Effector memory CD4-positive, alpha-beta T cell (primary cell): ENCODE data around the gene PRTG.
"Not testable (repeated sequence)": the region's sequence is repeated elsewhere in the genome, so short reads cannot be mapped to it uniquely, and the experiment has no call there.

Experiments
- DNase-seq, 3 donors: peaks; one replicate each; pipeline ENCODE4 v3.0.0-alpha.2; 2020
- H3K27ac ChIP-seq: 2 replicates; pipeline ENCODE4 v1.7.0; 2013; ENCODE audit warnings: mild to moderate bottlenecking, low read length, moderate library complexity; ENCODE audit not compliant: insufficient read depth, poor library complexity, severe bottlenecking
- H3K27me3 ChIP-seq: replicated peaks from 2 replicates; pipeline ENCODE4 v1.7.0; 2013; ENCODE audit warnings: mild to moderate bottlenecking, low read length; ENCODE audit not compliant: insufficient read depth, control insufficient read depth, poor library complexity, severe bottlenecking
- H3K36me3 ChIP-seq: 2 replicates; pipeline ENCODE4 v1.7.0; 2013; ENCODE audit warnings: mild to moderate bottlenecking, low read length, moderate library complexity; ENCODE audit not compliant: control insufficient read depth, insufficient read depth
- H3K4me1 ChIP-seq: 2 replicates; pipeline ENCODE4 v1.7.0; 2013; ENCODE audit warnings: low read length, mild to moderate bottlenecking; ENCODE audit not compliant: control insufficient read depth, insufficient read depth, poor library complexity, severe bottlenecking
- H3K4me3 ChIP-seq: 2 replicates; pipeline ENCODE4 v1.7.0; 2013; ENCODE audit warnings: low read length, low read depth, mild to moderate bottlenecking; ENCODE audit not compliant: insufficient read depth, poor library complexity, severe bottlenecking
- H3K9me3 ChIP-seq: 2 replicates; pipeline ENCODE4 v1.7.0; 2013; ENCODE audit warnings: mild to moderate bottlenecking, low read length, moderate library complexity; ENCODE audit not compliant: control insufficient read depth
- total RNA-seq, 3 donors: gene quantifications; one replicate each; lab custom pipeline; 2026; lab: John Stamatoyannopoulos, UW

PRTG gene, protein sequence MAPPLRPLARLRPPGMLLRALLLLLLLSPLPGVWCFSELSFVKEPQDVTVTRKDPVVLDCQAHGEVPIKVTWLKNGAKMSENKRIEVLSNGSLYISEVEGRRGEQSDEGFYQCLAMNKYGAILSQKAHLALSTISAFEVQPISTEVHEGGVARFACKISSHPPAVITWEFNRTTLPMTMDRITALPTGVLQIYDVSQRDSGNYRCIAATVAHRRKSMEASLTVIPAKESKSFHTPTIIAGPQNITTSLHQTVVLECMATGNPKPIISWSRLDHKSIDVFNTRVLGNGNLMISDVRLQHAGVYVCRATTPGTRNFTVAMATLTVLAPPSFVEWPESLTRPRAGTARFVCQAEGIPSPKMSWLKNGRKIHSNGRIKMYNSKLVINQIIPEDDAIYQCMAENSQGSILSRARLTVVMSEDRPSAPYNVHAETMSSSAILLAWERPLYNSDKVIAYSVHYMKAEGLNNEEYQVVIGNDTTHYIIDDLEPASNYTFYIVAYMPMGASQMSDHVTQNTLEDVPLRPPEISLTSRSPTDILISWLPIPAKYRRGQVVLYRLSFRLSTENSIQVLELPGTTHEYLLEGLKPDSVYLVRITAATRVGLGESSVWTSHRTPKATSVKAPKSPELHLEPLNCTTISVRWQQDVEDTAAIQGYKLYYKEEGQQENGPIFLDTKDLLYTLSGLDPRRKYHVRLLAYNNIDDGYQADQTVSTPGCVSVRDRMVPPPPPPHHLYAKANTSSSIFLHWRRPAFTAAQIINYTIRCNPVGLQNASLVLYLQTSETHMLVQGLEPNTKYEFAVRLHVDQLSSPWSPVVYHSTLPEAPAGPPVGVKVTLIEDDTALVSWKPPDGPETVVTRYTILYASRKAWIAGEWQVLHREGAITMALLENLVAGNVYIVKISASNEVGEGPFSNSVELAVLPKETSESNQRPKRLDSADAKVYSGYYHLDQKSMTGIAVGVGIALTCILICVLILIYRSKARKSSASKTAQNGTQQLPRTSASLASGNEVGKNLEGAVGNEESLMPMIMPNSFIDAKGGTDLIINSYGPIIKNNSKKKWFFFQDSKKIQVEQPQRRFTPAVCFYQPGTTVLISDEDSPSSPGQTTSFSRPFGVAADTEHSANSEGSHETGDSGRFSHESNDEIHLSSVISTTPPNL
- 0 to 0.17 (median 0) reads per million in 3 donors for total RNA-seq

DNA sequence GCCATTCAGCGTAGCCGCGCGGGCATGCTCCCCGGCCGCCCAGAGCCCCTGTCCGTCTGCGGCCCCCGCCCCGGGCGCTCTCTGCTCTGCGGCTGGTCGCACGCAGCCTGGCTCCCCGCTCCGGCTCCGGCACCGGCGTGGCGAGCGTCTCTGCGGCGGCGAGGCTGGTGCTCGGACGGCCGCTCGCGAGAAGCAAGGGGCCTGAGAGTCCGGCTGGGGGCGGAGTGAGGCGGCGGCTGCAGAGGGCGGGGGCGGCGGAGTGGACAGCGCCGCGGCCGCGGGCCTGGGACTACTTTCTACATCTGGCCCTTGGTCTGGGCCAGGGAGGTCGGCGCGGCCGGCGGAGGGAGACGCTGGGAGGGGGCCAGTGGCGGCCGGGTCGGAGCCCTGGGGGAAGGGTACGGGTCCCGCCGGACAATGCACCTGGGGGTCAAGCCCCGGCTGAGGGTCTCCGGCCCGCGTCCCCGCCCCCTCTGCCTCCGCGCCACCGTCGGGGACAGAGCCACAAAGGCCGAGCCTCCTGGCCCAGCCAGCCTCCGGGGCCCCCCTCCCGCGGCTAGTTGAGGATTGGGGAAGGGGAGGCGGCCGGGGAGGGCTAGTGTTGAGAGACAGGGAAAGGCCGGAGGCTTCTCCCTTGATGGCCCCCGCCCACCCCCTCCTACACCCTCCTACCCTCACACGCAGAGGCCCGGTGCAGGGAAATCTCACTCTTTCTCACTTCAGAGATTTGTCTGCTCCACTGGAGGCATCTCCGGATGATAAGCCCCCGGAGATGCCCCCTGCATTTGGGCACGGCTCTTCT, at the start of gene PRTG:
TSS of gene PRTG (minus strand) at position 226 of the 802 bp plus-strand sequence. CDS start at position 5, 221 bp downstream.
- Histone ChIP-seq H3K27ac (no peak within 1 kb of the TSS), H3K27me3 (peaks cover 37% of the 10 kb centered on the region)
- DNase-seq = no peak

DNA sequence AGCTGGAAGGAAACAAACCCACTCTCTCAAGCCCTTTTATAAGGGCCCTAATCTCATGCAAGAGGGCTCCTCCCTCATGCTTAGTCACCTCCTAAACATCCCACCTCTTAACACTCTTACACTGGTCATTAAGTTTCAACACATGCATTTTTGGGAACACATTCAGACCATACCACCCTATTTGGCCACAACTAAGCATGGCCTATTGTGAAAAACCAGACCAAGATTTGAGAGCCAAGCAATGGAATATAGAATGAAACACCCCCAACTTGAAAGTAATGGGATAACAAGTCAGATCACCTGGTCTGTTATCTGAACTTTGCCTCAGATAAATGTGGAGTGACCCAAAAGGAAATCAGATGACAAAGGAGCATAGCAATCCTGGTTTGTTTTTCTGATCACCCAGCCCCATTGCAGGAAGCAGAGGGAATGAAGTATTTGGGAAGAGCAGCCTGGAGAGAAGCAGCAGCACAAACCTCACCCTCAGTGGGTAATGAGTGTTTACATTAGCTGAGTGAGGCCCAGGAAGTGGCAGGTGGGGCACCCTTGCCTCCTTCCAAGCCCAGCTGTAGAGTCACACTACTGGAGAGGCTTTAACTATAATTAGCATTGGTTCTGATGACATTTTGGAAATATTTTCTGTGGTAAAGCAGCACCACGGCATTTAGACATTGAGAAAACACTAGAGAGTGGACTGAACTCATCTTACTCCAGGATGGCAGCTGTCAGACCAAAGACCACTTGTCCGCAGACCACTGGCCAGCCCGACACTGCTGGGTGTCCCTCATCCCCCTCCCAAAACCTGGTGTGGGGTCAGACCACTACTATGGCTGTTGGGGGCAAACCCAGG, 48.8 kb upstream of the PRTG start:
- Histone ChIP-seq H3K27ac (no peak overlapping the region), H3K4me3 (no peak overlapping the region), H3K4me1 (no peaks in the 10 kb centered on the region), H3K36me3 (no peaks in the 10 kb centered on the region), H3K9me3 (no peaks in the 10 kb centered on the region), H3K27me3 (no peaks in the 10 kb centered on the region)
- DNase-seq = no peak

More for the DNA sequence above, at the start of gene PRTG:
- no peaks in the 10 kb centered on the region for H3K9me3 ChIP-seq
- no peaks in the 10 kb centered on the region for H3K36me3 ChIP-seq
- H3K4me1 ChIP-seq = peaks cover 6% of the 10 kb centered on the region
- H3K4me3 ChIP-seq = peak within 1 kb of the TSS; percentile 47

DNA sequence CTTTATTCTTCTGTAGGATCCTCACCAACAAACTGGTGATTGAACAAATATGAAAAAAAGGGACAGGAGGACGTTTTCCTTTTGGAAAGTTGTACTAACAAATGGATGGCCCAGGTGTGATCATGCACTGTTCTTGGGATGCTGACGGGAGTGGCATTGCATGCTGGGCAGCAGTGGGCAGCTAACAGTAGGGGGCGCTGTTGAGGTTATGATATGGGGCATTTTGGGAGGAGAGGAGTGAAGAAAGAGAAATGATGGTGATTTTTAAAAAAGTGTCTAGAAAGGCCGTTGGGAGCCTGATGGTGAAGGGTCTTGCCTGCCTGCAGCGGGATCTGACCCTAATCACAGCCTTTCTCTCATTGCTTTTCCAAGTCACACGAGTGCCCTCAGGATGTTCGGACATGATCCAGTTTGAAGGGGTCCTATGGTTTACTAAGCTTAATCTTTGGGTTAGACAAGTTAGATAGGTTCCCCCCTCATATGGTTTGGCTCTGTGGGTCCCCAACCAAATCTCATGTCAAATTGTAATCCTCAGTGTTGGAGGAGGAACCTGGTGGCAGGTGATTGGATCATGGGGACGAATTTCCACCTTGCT, 46.2 kb upstream of the PRTG start:
- DNase-seq = peak in 2 of 3 donors; percentile 15 to 23
- no peaks in the 10 kb centered on the region for H3K36me3 ChIP-seq
- no peak overlapping the region for H3K4me3 ChIP-seq
- no peaks in the 10 kb centered on the region for H3K27me3 ChIP-seq
- H3K27ac ChIP-seq = no peak overlapping the region
- H3K4me1 ChIP-seq = no peaks in the 10 kb centered on the region
- H3K9me3 ChIP-seq = no peaks in the 10 kb centered on the region

DNA sequence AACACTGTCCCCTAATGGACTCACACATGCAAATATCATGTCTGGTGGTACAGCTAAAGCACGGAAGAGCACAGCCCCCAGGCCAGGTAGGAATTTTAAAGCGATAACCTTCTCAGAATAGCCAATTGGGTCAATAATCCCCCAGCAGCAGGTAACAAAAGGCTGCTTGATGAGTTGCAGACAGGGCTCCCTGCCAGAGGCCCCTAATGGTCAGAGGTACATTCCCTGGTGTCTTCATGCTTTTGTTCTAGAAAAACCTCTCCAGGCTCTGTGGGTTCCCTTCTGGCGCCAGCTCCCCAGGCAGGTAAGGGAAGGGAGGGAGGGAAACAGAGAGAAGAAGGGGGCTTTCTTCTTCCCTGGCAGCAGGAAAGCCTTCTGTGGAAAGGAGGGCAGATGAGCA, 43.4 kb upstream of the PRTG start:
- H3K27ac ChIP-seq = no peak overlapping the region
- no peaks in the 10 kb centered on the region for H3K27me3 ChIP-seq
- no peaks in the 10 kb centered on the region for H3K36me3 ChIP-seq
- no peak overlapping the region for H3K4me3 ChIP-seq
- DNase-seq = no peak
- no peaks in the 10 kb centered on the region for H3K9me3 ChIP-seq
- no peaks in the 10 kb centered on the region for H3K4me1 ChIP-seq

DNA sequence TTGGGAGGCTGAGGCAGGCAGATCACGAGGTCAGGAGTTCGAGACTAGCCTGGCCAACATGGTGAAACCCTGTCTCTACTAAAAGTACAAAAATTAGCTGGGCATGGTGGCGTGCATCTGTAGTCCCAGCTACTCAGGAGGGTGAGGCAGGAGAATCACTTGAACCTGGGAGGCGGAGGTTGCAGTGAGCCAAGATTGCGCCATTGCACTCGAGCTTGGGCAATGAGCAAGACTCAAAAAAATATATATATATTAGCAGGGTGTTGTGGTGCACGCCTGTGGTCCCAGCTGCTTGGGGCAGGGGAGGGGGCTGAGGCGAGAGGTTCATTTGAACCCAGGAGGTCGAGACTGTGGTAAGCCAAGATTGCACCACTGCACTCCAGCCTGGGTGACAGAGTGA, 42.6 kb upstream of the PRTG start:
- not testable (repeated sequence) for H3K4me3 ChIP-seq

DNA sequence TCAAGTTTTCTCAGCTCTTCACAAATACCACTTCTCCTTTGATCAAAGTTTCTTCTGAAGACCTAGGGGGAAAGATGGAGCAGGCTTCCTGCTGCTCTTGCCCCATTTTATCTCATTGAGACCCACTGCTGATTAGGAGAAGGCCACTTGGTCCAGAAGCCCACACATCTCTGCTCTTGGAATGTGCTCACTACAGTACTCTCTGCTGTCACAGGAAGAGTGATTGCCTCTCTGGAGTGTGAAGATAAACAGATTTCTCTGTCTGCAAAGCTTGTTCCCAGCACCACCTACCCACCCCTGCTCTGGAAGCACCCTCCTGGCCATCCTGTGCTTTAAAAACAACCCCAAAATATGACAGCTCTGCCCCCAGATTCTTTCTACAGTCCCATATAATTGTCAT, 41.3 kb upstream of the PRTG start:
- H3K4me3 ChIP-seq = no peak overlapping the region

More for the DNA sequence above, 42.6 kb upstream of the PRTG start:
- H3K27me3 ChIP-seq, H3K4me1 ChIP-seq, H3K27ac ChIP-seq, H3K36me3 ChIP-seq, DNase-seq, H3K9me3 ChIP-seq: not testable (repeated sequence)

DNA sequence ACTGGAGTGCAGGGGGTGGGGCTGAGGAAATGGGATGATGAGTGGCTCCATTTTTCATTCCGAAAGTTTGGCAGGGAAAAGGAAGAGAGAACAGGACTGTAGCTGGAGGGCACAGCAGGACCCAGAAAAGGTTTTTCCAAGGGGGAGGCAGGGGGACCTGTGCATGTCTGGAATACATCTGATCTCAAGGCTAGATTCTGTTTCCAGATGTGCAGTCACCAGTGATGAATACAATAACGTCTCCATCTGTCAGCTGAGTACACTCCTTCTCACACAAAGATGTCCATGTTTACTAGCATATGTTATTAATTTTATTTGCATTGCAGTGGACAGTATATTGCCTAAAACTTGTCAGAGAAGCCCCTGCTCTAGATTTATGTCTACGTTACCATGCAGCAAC, 39.9 kb upstream of the PRTG start:
- no peaks in the 10 kb centered on the region for H3K4me1 ChIP-seq
- no peak overlapping the region for H3K4me3 ChIP-seq
- H3K27ac ChIP-seq = no peak overlapping the region
- H3K9me3 ChIP-seq = no peaks in the 10 kb centered on the region
- no peak for DNase-seq
- no peaks in the 10 kb centered on the region for H3K27me3 ChIP-seq
- H3K36me3 ChIP-seq = no peaks in the 10 kb centered on the region

More for the DNA sequence above, 41.3 kb upstream of the PRTG start:
- no peaks in the 10 kb centered on the region for H3K36me3 ChIP-seq
- no peaks in the 10 kb centered on the region for H3K27me3 ChIP-seq
- H3K4me1 ChIP-seq = no peaks in the 10 kb centered on the region
- no peak for DNase-seq
- H3K9me3 ChIP-seq = no peaks in the 10 kb centered on the region
- no peak overlapping the region for H3K27ac ChIP-seq

DNA sequence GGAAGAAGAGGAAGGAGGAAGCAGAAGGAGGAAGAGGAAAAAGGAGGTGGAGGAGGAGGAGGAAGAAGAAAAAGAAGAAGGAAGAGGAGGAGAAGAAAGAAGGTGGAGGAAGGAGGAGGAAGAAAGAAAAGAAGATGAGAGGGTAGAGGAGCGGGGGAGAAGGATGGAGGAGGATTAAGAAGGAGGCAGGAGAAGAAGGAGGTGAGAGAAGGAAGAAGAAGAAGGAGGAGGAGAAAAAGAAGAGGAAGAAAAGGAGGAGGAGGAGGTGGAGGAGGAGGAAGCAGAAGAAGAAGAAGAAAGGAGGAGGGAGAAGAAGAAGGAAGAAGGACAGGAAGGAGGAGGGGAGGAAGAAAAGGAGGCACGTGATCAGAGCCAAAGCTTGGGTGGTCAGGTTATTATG, 37.3 kb upstream of the PRTG start:
- no peaks in the 10 kb centered on the region for H3K27me3 ChIP-seq
- no peak for DNase-seq
- H3K27ac ChIP-seq = no peak overlapping the region
- H3K4me3 ChIP-seq = no peak overlapping the region
- no peaks in the 10 kb centered on the region for H3K4me1 ChIP-seq
- H3K9me3 ChIP-seq = no peaks in the 10 kb centered on the region
- no peaks in the 10 kb centered on the region for H3K36me3 ChIP-seq
